HEK293 (cell line): ENCODE results near the gene ZFP57.

Experiments
- EGR2 ChIP-seq: fragments of 450-650 bp; formaldehyde crosslinking; IDR thresholded peaks from 2 replicates; pipeline ENCODE4 v1.5.1; 2016; ENCODE audit warnings: low read depth, missing biosample characterization, missing genetic modification characterization
- IKZF3 ChIP-seq: fragments of 450-650 bp; IDR thresholded peaks from 2 replicates; pipeline ENCODE4 v1.5.0; 2018; ENCODE audit warnings: missing biosample characterization, mild to moderate bottlenecking, missing genetic modification characterization, moderate library complexity
- OSR2 ChIP-seq: fragments of 450-650 bp; formaldehyde crosslinking; IDR thresholded peaks from 2 replicates; pipeline ENCODE4 v1.5.1; 2016; ENCODE audit warnings: missing biosample characterization, missing genetic modification characterization
- SCRT2 ChIP-seq: fragments of 450-650 bp; formaldehyde crosslinking; IDR thresholded peaks from 2 replicates; pipeline ENCODE4 v1.5.1; 2016; ENCODE audit warnings: missing biosample characterization, missing genetic modification characterization
- SETDB1 ChIP-seq: IDR thresholded peaks from one replicate; pipeline ENCODE4 v1.6.1; 2017; ENCODE audit warnings: mild to moderate bottlenecking, low read length, moderate library complexity, mixed read lengths; ENCODE audit not compliant: insufficient read length
- SP7 ChIP-seq: fragments of 450-650 bp; formaldehyde crosslinking; IDR thresholded peaks from 2 replicates; pipeline ENCODE4 v1.5.1; 2016; ENCODE audit warnings: missing biosample characterization, missing genetic modification characterization
- YY2 ChIP-seq: fragments of 450-650 bp; formaldehyde crosslinking; IDR thresholded peaks from 2 replicates; pipeline ENCODE4 v1.5.1; 2016; ENCODE audit warnings: missing biosample characterization, missing genetic modification characterization
- ZBTB17 ChIP-seq: fragments of 450-650 bp; formaldehyde crosslinking; IDR thresholded peaks from 2 replicates; pipeline ENCODE4 v1.5.1; 2016; ENCODE audit warnings: missing biosample characterization, missing genetic modification characterization
- ZBTB44 ChIP-seq: fragments of 450-650 bp; IDR thresholded peaks from 2 replicates; pipeline ENCODE4 v1.5.1; 2018; ENCODE audit warnings: missing biosample characterization, mild to moderate bottlenecking, missing genetic modification characterization
- ZBTB8A ChIP-seq: fragments of 450-650 bp; formaldehyde crosslinking; IDR thresholded peaks from 2 replicates; pipeline ENCODE4 v1.5.1; 2016; ENCODE audit warnings: missing biosample characterization, missing genetic modification characterization
- ZFP37 ChIP-seq: fragments of 450-650 bp; formaldehyde crosslinking; IDR thresholded peaks from 2 replicates; pipeline ENCODE4 v1.5.1; 2016; ENCODE audit warnings: missing biosample characterization, missing genetic modification characterization
- ZFP41 ChIP-seq: fragments of 450-650 bp; formaldehyde crosslinking; IDR thresholded peaks from 2 replicates; pipeline ENCODE4 v1.5.1; 2016; ENCODE audit warnings: missing biosample characterization, missing genetic modification characterization, borderline replicate concordance
- ZNF175 ChIP-seq: fragments of 450-650 bp; formaldehyde crosslinking; IDR thresholded peaks from 2 replicates; pipeline ENCODE4 v1.5.1; 2016; ENCODE audit warnings: missing biosample characterization, missing genetic modification characterization
- ZNF211 ChIP-seq: fragments of 450-650 bp; formaldehyde crosslinking; IDR thresholded peaks from 2 replicates; pipeline ENCODE4 v1.5.1; 2016; ENCODE audit warnings: low read depth, missing biosample characterization, missing genetic modification characterization
- ZNF23 ChIP-seq: fragments of 450-650 bp; formaldehyde crosslinking; IDR thresholded peaks from 2 replicates; pipeline ENCODE4 v1.5.1; 2016; ENCODE audit warnings: missing biosample characterization, missing genetic modification characterization, borderline replicate concordance
- ZNF311 ChIP-seq: fragments of 450-650 bp; formaldehyde crosslinking; IDR thresholded peaks from 2 replicates; pipeline ENCODE4 v1.5.1; 2017; ENCODE audit warnings: missing biosample characterization, missing genetic modification characterization, borderline replicate concordance
- ZNF324 ChIP-seq: fragments of 450-650 bp; formaldehyde crosslinking; IDR thresholded peaks from 2 replicates; pipeline ENCODE4 v1.5.1; 2016; ENCODE audit warnings: missing biosample characterization, missing genetic modification characterization
- ZNF416 ChIP-seq: fragments of 450-650 bp; formaldehyde crosslinking; IDR thresholded peaks from 2 replicates; pipeline ENCODE4 v1.5.1; 2016; ENCODE audit warnings: missing biosample characterization, missing genetic modification characterization
- ZNF549 ChIP-seq: fragments of 450-650 bp; IDR thresholded peaks from 2 replicates; pipeline ENCODE4 v1.5.1; 2018; ENCODE audit warnings: missing biosample characterization, missing genetic modification characterization, mild to moderate bottlenecking, inconsistent platforms, moderate library complexity
- ZNF555 ChIP-seq: fragments of 450-650 bp; formaldehyde crosslinking; conservative IDR thresholded peaks from 2 replicates; pipeline ENCODE4 v1.5.1; 2017; ENCODE audit warnings: missing biosample characterization, mild to moderate bottlenecking, missing genetic modification characterization, inconsistent platforms
- ZNF561 ChIP-seq: fragments of 450-650 bp; IDR thresholded peaks from 2 replicates; pipeline ENCODE4 v1.5.1; 2018; ENCODE audit warnings: missing biosample characterization, missing genetic modification characterization, borderline replicate concordance
- ZNF596 ChIP-seq: fragments of 450-650 bp; IDR thresholded peaks from 2 replicates; pipeline ENCODE4 v1.5.0; 2018; ENCODE audit warnings: missing biosample characterization, mild to moderate bottlenecking, missing genetic modification characterization, moderate library complexity
- ZNF600 ChIP-seq: fragments of 450-650 bp; formaldehyde crosslinking; IDR thresholded peaks from 2 replicates; pipeline ENCODE4 v1.5.1; 2016; ENCODE audit warnings: missing biosample characterization, missing genetic modification characterization
- ZNF830 ChIP-seq: fragments of 450-650 bp; IDR thresholded peaks from 2 replicates; pipeline ENCODE4 v1.5.0; 2018; ENCODE audit warnings: missing biosample characterization, missing genetic modification characterization, low read depth, mild to moderate bottlenecking, moderate library complexity
- ZNF837 ChIP-seq: fragments of 450-650 bp; formaldehyde crosslinking; IDR thresholded peaks from 2 replicates; pipeline ENCODE4 v1.5.1; 2016; ENCODE audit warnings: missing biosample characterization, missing genetic modification characterization
- TF ChIP-seq, protein P1 (sequence below): fragments of 450-650 bp; formaldehyde crosslinking; IDR thresholded peaks from 2 replicates; pipeline ENCODE4 v1.5.1; 2016; ENCODE audit warnings: missing biosample characterization, missing genetic modification characterization
- TF ChIP-seq, protein P2 (sequence below): fragments of 450-650 bp; formaldehyde crosslinking; IDR thresholded peaks from 2 replicates; pipeline ENCODE4 v1.5.1; 2016; ENCODE audit warnings: missing biosample characterization, missing genetic modification characterization
- TF ChIP-seq, protein P3 (sequence below): fragments of 450-650 bp; formaldehyde crosslinking; IDR thresholded peaks from 2 replicates; pipeline ENCODE4 v1.5.1; 2016; ENCODE audit warnings: missing biosample characterization, missing genetic modification characterization, borderline replicate concordance

Gene ZFP57

GRCh38 chr6:29649701-29650673 lies 31.0 kb downstream of the ZFP57 start (continued):
- TF ChIP-seq, protein P1, sequence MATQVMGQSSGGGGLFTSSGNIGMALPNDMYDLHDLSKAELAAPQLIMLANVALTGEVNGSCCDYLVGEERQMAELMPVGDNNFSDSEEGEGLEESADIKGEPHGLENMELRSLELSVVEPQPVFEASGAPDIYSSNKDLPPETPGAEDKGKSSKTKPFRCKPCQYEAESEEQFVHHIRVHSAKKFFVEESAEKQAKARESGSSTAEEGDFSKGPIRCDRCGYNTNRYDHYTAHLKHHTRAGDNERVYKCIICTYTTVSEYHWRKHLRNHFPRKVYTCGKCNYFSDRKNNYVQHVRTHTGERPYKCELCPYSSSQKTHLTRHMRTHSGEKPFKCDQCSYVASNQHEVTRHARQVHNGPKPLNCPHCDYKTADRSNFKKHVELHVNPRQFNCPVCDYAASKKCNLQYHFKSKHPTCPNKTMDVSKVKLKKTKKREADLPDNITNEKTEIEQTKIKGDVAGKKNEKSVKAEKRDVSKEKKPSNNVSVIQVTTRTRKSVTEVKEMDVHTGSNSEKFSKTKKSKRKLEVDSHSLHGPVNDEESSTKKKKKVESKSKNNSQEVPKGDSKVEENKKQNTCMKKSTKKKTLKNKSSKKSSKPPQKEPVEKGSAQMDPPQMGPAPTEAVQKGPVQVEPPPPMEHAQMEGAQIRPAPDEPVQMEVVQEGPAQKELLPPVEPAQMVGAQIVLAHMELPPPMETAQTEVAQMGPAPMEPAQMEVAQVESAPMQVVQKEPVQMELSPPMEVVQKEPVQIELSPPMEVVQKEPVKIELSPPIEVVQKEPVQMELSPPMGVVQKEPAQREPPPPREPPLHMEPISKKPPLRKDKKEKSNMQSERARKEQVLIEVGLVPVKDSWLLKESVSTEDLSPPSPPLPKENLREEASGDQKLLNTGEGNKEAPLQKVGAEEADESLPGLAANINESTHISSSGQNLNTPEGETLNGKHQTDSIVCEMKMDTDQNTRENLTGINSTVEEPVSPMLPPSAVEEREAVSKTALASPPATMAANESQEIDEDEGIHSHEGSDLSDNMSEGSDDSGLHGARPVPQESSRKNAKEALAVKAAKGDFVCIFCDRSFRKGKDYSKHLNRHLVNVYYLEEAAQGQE (tag by site-specific recombination): no peak
- no peak for TF ChIP-seq ZNF311 (tag by site-specific recombination)
- no peak for TF ChIP-seq ZNF555 (tag by site-specific recombination)
- TF ChIP-seq, protein P2, sequence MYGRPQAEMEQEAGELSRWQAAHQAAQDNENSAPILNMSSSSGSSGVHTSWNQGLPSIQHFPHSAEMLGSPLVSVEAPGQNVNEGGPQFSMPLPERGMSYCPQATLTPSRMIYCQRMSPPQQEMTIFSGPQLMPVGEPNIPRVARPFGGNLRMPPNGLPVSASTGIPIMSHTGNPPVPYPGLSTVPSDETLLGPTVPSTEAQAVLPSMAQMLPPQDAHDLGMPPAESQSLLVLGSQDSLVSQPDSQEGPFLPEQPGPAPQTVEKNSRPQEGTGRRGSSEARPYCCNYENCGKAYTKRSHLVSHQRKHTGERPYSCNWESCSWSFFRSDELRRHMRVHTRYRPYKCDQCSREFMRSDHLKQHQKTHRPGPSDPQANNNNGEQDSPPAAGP: 0 out of 2 replicates have a peak, but pooled peaks have one; percentile 24
- 0 out of 2 replicates have a peak, but pooled peaks have one; percentile 23 for TF ChIP-seq ZBTB8A (tag by site-specific recombination)
- peak; percentile 99 for TF ChIP-seq IKZF3 (tag by site-specific recombination)
- TF ChIP-seq ZBTB17 (tag by site-specific recombination): peak; percentile 96
- TF ChIP-seq ZFP37 (tag by site-specific recombination): 0 out of 2 replicates have a peak, but pooled peaks have one; percentile 7
- TF ChIP-seq SETDB1: no peak
- no peak for TF ChIP-seq ZNF23
- no peak for TF ChIP-seq ZBTB44
- 0 out of 2 replicates have a peak, but pooled peaks have one; percentile 43 for TF ChIP-seq YY2
- no peak for TF ChIP-seq ZFP41 (tag by site-specific recombination)
- TF ChIP-seq ZNF600 (tag by site-specific recombination): peak; percentile 81
- TF ChIP-seq SCRT2 (tag by site-specific recombination): peak; percentile 98
- peak; percentile 61 for TF ChIP-seq SP7
- TF ChIP-seq ZNF596: no peak
- no peak for TF ChIP-seq EGR2 (tag by site-specific recombination)
- no peak for TF ChIP-seq ZNF211 (tag by site-specific recombination)
- TF ChIP-seq ZNF549 (tag by site-specific recombination): no peak
- no peak for TF ChIP-seq ZNF416 (tag by site-specific recombination)
- no peak for TF ChIP-seq ZNF837
- TF ChIP-seq OSR2 (tag by site-specific recombination): no peak
- TF ChIP-seq ZNF324 (tag by site-specific recombination): peak; percentile 39; the same call in 1 of the 2 replicates
- TF ChIP-seq ZNF830: no peak
- no peak for TF ChIP-seq ZNF175
- TF ChIP-seq, protein P3, sequence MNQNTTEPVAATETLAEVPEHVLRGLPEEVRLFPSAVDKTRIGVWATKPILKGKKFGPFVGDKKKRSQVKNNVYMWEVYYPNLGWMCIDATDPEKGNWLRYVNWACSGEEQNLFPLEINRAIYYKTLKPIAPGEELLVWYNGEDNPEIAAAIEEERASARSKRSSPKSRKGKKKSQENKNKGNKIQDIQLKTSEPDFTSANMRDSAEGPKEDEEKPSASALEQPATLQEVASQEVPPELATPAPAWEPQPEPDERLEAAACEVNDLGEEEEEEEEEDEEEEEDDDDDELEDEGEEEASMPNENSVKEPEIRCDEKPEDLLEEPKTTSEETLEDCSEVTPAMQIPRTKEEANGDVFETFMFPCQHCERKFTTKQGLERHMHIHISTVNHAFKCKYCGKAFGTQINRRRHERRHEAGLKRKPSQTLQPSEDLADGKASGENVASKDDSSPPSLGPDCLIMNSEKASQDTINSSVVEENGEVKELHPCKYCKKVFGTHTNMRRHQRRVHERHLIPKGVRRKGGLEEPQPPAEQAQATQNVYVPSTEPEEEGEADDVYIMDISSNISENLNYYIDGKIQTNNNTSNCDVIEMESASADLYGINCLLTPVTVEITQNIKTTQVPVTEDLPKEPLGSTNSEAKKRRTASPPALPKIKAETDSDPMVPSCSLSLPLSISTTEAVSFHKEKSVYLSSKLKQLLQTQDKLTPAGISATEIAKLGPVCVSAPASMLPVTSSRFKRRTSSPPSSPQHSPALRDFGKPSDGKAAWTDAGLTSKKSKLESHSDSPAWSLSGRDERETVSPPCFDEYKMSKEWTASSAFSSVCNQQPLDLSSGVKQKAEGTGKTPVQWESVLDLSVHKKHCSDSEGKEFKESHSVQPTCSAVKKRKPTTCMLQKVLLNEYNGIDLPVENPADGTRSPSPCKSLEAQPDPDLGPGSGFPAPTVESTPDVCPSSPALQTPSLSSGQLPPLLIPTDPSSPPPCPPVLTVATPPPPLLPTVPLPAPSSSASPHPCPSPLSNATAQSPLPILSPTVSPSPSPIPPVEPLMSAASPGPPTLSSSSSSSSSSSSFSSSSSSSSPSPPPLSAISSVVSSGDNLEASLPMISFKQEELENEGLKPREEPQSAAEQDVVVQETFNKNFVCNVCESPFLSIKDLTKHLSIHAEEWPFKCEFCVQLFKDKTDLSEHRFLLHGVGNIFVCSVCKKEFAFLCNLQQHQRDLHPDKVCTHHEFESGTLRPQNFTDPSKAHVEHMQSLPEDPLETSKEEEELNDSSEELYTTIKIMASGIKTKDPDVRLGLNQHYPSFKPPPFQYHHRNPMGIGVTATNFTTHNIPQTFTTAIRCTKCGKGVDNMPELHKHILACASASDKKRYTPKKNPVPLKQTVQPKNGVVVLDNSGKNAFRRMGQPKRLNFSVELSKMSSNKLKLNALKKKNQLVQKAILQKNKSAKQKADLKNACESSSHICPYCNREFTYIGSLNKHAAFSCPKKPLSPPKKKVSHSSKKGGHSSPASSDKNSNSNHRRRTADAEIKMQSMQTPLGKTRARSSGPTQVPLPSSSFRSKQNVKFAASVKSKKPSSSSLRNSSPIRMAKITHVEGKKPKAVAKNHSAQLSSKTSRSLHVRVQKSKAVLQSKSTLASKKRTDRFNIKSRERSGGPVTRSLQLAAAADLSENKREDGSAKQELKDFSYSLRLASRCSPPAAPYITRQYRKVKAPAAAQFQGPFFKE (tag by site-specific recombination): no peak
- TF ChIP-seq ZNF561: peak; percentile 97
